Measurements from ENCODE around the gene ERCC1.
"Not testable (repeated sequence)": the region's sequence is repeated elsewhere in the genome, so short reads cannot be mapped to it uniquely, and the experiment has no call there.

Gene ERCC1

DNA sequence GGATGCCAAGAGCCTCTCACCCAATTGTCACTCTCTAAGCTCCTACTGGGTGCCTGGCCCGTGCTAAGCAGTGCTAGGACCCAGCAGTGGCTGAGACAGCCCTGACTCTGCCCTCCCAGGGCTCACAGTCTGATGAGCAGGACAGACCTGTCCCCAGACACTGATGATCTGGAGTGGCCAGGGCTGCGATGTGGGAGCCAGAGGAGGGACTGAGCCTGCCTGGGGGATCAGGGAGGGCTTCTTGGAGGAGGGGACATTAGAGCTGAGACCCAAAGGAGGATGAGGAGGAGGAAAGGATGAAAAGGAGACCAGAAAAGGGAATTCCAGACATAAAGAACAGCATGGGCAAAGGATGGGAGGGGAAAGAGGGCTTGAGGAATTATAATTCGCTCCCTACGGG lies 6.6 kb downstream of the ERCC1 start:
- H3K9me3 ChIP-seq (ENCODE audit: control insufficient read depth, low read length): no peaks in the 10 kb centered on the region
- peaks cover 81% of the 10 kb centered on the region for H3K36me3 ChIP-seq (ENCODE audit: control insufficient read depth, insufficient read depth, low read length)
- WGBS, 2 experiments (ENCODE audit: insufficient coverage in 2 of 2): 92 to 97% methylated on average over 4 of the region's 4 CpGs
- no peak overlapping the region for H3K27ac ChIP-seq (ENCODE audit: low read depth, low read length, severe bottlenecking)
- H3K4me1 ChIP-seq (ENCODE audit: control insufficient read depth, insufficient read depth, low read length, poor library complexity, severe bottlenecking): peaks cover 4% of the 10 kb centered on the region
- H3K4me3 ChIP-seq (ENCODE audit: extremely low read depth, insufficient read depth, low read length, poor library complexity, severe bottlenecking): no peak overlapping the region

DNA sequence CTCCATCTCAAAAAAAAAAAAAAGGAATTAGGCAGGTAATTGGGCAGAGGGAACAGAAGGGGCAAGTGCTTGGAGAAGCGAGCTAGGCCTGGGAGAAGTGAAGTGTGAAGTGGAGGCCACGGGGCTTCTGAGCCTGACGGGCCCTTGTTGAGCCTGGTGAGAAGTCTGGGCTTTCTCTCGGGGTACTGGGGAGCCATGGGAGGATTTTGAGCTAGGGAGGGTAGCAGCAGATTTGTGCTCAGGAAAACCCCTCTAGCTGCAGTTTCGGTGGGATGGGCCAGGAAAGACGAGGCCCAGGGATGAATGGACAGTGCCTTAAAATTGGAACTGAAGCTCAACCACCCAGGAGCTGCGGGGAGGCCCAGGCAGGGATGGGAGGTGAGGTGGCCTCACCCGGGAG lies 9.2 kb downstream of the ERCC1 start:
- WGBS, 2 experiments (ENCODE audit: insufficient coverage in 2 of 2): 95 to 99% methylated on average over 8 of the region's 8 CpGs
- Histone ChIP-seq H3K4me1 (ENCODE audit: control insufficient read depth, insufficient read depth, low read length, poor library complexity, severe bottlenecking) (no peaks in the 10 kb centered on the region), H3K9me3 (ENCODE audit: control insufficient read depth, low read length) (no peaks in the 10 kb centered on the region), H3K36me3 (ENCODE audit: control insufficient read depth, insufficient read depth, low read length) (peaks cover 87% of the 10 kb centered on the region), H3K4me3 (ENCODE audit: extremely low read depth, insufficient read depth, low read length, poor library complexity, severe bottlenecking) (no peak overlapping the region), H3K27ac (ENCODE audit: low read depth, low read length, severe bottlenecking) (no peak overlapping the region)

DNA sequence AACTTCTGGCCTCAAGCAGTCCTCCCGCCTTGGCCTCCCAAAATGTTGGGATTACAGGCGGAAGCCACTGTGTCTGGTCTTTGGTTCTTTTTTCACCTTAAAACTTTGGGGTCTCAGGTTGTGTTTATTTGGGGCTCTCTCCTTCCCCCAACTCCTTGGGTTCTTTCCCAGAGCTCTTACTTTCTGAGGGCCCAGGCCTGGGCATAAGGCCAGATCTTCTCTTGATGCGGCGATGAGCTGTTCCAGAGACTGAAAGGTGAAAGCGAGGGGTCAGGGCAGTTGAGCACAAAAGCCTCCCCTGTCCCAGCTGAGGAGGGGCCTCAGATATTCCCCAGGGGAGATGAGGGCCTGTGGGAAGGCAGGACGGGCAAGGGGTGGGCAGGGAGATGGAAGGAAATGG lies 10.2 kb downstream of the ERCC1 start:
- Histone ChIP-seq H3K4me3 (ENCODE audit: extremely low read depth, insufficient read depth, low read length, poor library complexity, severe bottlenecking) (no peak overlapping the region), H3K36me3 (ENCODE audit: control insufficient read depth, insufficient read depth, low read length) (peaks cover 86% of the 10 kb centered on the region), H3K27ac (ENCODE audit: low read depth, low read length, severe bottlenecking) (no peak overlapping the region), H3K4me1 (ENCODE audit: control insufficient read depth, insufficient read depth, low read length, poor library complexity, severe bottlenecking) (no peaks in the 10 kb centered on the region), H3K9me3 (ENCODE audit: control insufficient read depth, low read length) (no peaks in the 10 kb centered on the region)
- WGBS, 2 experiments (ENCODE audit: insufficient coverage in 2 of 2): 93 to 98% methylated on average over 5 to 6 of the region's 6 CpGs

DNA sequence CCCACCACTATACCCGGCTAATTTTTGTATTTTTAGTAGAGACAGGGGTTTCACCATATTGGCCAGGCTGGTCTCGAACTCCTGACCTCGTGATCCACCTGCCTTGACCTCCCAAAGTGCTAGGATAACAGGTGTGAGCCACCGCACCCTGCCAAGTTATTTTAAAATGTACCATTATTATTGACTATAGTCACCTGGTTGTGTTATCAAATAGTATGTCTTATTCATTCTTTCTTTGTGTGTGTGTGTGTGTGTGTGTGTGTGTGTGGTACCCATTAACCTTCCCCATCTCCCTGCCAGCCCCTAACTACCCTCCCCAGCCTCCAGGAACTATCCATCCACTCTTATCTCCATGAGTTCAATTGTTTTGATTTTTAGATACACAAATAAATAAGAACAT lies 13.4 kb downstream of the ERCC1 start:
- H3K36me3 ChIP-seq (ENCODE audit: control insufficient read depth, insufficient read depth, low read length): peaks cover 61% of the 10 kb centered on the region
- whole genome bisulfite sequencing, 2 experiments (ENCODE audit: insufficient coverage in 2 of 2): 100% methylated on average over 3 to 4 of the region's 4 CpGs
- not testable (repeated sequence) for H3K4me1 ChIP-seq (ENCODE audit: control insufficient read depth, insufficient read depth, low read length, poor library complexity, severe bottlenecking); H3K27ac ChIP-seq (ENCODE audit: low read depth, low read length, severe bottlenecking); H3K4me3 ChIP-seq (ENCODE audit: extremely low read depth, insufficient read depth, low read length, poor library complexity, severe bottlenecking); H3K9me3 ChIP-seq (ENCODE audit: control insufficient read depth, low read length)

DNA sequence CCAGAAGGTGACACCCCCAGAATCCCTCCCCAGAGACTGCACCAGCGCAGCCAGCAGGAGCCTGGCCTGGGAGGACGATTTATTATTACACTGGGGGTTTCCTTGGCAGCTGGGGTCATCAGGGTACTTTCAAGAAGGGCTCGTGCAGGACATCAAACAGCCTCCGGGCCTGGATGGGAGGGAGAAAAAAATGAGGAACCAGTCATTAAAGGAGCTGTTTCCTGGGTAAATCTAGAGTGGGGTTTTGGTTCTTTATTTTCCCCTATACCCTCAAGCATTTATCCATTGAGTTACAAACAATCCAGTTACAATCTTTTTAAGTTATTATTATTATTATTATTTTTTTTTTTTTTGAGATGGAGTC lies 14.2 kb downstream of the ERCC1 start:
- Histone ChIP-seq H3K9me3 (ENCODE audit: control insufficient read depth, low read length) (no peaks in the 10 kb centered on the region), H3K4me1 (ENCODE audit: control insufficient read depth, insufficient read depth, low read length, poor library complexity, severe bottlenecking) (no peaks in the 10 kb centered on the region), H3K27ac (ENCODE audit: low read depth, low read length, severe bottlenecking) (no peak overlapping the region), H3K36me3 (ENCODE audit: control insufficient read depth, insufficient read depth, low read length) (peaks cover 55% of the 10 kb centered on the region), H3K4me3 (ENCODE audit: extremely low read depth, insufficient read depth, low read length, poor library complexity, severe bottlenecking) (no peak overlapping the region)
- 92 to 93% methylated on average over 2 to 3 of the region's 4 CpGs for WGBS, 2 experiments (ENCODE audit: insufficient coverage in 2 of 2)

DNA sequence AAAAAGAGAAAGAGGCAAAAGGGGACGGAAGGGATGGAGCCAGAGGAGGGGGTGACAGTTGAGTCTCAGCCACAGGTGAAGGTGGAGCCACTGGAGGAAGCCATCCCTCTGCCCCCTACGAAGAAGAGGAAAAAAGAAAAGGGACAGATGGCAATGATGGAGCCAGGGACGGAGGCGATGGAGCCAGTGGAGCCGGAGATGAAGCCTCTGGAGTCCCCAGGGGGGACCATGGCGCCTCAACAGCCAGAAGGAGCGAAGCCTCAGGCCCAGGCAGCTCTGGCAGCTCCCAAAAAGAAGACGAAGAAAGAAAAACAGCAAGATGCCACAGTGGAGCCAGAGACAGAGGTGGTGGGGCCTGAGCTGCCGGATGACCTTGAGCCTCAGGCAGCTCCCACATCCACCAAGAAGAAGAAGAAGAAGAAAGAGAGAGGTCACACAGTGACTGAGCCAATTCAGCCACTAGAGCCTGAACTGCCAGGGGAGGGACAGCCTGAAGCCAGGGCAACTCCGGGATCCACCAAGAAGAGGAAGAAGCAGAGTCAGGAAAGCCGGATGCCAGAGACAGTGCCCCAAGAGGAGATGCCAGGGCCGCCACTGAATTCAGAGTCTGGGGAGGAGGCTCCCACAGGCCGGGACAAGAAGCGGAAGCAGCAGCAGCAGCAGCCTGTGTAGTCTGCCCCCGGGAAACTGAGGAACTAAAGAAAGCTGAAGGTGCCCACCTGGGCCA lies 14.7 kb downstream of the ERCC1 start:
- Histone ChIP-seq H3K4me1 (ENCODE audit: control insufficient read depth, insufficient read depth, low read length, poor library complexity, severe bottlenecking) (peaks cover under 1% of the 10 kb centered on the region), H3K36me3 (ENCODE audit: control insufficient read depth, insufficient read depth, low read length) (peaks cover 50% of the 10 kb centered on the region), H3K9me3 (ENCODE audit: control insufficient read depth, low read length) (no peaks in the 10 kb centered on the region), H3K4me3 (ENCODE audit: extremely low read depth, insufficient read depth, low read length, poor library complexity, severe bottlenecking) (no peak overlapping the region), H3K27ac (ENCODE audit: low read depth, low read length, severe bottlenecking) (no peak overlapping the region)
- 92 to 95% methylated on average over 11 to 14 of the region's 15 CpGs for WGBS, 2 experiments (ENCODE audit: insufficient coverage in 2 of 2)

DNA sequence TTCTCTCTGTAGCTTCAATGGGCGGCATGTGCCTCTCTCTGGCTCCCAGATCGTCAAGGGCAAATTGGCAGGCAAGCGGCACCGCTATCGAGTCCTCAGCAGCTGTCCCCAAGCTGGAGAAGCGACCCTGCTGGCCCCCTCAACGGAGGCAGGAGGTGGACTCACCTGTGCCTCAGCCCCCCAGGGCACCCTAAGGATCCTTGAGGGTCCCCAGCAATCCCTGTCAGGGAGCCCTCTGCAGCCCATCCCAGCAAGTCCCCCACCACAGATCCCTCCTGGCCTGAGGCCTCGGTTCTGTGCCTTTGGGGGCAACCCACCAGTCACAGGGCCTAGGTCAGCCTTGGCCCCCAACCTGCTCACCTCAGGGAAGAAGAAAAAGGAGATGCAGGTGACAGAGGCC lies 15.6 kb downstream of the ERCC1 start:
- no peak overlapping the region for H3K4me3 ChIP-seq (ENCODE audit: extremely low read depth, insufficient read depth, low read length, poor library complexity, severe bottlenecking)
- 92 to 95% methylated on average over 6 to 8 of the region's 8 CpGs for WGBS, 2 experiments (ENCODE audit: insufficient coverage in 2 of 2)
- H3K4me1 ChIP-seq (ENCODE audit: control insufficient read depth, insufficient read depth, low read length, poor library complexity, severe bottlenecking): peaks cover 10% of the 10 kb centered on the region
- no peaks in the 10 kb centered on the region for H3K9me3 ChIP-seq (ENCODE audit: control insufficient read depth, low read length)
- peaks cover 42% of the 10 kb centered on the region for H3K36me3 ChIP-seq (ENCODE audit: control insufficient read depth, insufficient read depth, low read length)
- H3K27ac ChIP-seq (ENCODE audit: low read depth, low read length, severe bottlenecking): no peak overlapping the region

DNA sequence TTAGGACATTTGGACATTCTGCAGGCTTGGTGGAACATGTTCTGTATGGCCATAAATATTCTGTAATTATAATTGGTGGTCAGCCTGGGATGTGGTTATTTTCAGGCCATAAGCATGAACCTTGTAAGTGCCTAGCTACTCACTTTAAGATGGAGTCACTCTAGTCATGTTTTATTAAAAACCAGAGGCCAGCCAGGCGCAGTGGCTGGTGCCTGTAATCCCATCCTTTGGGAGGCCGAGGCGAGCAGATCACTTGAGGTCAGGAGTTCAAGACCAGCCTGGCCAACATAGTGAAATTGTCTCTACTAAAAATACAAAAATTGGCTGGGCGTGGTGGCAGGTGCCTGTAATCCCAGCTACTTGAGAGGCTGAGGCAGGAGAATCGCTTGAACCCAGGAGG lies 16.1 kb downstream of the ERCC1 start:
- Histone ChIP-seq H3K36me3 (ENCODE audit: control insufficient read depth, insufficient read depth, low read length) (peaks cover 37% of the 10 kb centered on the region), H3K4me1 (ENCODE audit: control insufficient read depth, insufficient read depth, low read length, poor library complexity, severe bottlenecking) (peaks cover 15% of the 10 kb centered on the region), H3K4me3 (ENCODE audit: extremely low read depth, insufficient read depth, low read length, poor library complexity, severe bottlenecking) (peak overlapping the region; percentile 86)
- H3K27ac ChIP-seq (ENCODE audit: low read depth, low read length, severe bottlenecking); H3K9me3 ChIP-seq (ENCODE audit: control insufficient read depth, low read length): not testable (repeated sequence)
- 74 to 82% methylated on average over 4 to 5 of the region's 5 CpGs for WGBS, 2 experiments (ENCODE audit: insufficient coverage in 2 of 2)

DNA sequence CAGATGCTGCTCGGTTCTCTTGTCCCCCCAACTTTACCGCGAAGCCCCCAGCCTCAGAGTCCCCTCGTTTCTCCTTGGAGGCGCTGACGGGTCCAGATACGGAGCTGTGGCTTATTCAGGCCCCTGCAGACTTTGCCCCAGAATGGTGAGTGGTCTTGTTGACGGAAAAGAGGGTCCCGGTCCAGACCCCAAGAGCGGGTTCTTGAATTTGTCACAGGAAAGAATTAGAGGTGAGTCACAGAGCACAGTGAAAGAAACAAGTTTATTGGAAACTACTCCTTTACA lies 16.7 kb downstream of the ERCC1 start:
- Histone ChIP-seq H3K9me3 (ENCODE audit: control insufficient read depth, low read length) (no peaks in the 10 kb centered on the region), H3K27ac (ENCODE audit: low read depth, low read length, severe bottlenecking) (peak overlapping the region; percentile 99), H3K4me3 (ENCODE audit: extremely low read depth, insufficient read depth, low read length, poor library complexity, severe bottlenecking) (peak overlapping the region; percentile 86), H3K36me3 (ENCODE audit: control insufficient read depth, insufficient read depth, low read length) (peaks cover 31% of the 10 kb centered on the region), H3K4me1 (ENCODE audit: control insufficient read depth, insufficient read depth, low read length, poor library complexity, severe bottlenecking) (peaks cover 18% of the 10 kb centered on the region)
- 0% methylated on average over 6 to 8 of the region's 10 CpGs for WGBS, 2 experiments (ENCODE audit: insufficient coverage in 2 of 2)

DNA sequence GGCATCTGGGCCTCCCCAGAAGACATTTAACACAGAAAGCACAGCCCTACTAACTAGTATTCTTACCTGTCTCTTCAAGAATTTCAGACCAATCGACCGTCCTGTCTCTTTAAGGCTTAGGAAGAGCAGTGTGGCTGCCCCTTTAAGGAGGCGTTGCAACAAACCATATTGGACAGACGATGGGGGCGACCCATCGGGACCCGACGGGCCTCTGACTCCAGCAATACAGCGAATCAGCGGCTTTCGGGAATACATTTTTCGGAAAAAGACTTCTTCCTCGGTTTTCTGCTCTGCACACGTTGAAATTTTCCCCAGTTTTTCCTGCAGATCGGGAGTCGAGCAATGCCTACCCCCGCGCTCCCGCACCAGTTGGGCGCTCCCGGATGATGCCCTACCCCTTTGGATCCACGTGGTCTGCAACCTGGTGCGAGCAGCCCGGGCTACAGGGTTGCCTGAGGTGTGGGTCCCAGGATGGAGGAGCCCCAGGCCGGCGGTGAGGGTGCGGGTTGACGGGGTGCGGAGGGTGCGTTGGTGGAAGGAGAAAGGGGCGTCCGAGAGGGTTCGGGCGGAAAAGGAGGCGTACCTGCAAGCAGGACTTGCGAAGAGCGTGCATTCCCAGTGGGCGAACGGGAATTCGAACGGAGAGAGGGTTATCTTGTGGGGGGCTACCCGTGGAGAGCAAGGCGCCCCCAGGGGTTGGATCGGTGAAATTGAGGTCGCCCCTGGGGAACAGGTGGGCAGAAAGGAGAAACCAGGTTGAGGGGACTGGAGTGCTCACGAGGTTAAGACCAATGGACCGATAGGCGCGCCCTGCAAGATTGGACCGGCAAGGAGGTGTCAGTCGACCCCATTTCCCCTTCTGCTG lies 17.3 kb downstream of the ERCC1 start, which contains the start of gene POLR1G:
TSS of gene POLR1G (plus strand) at position 419 of the 865 bp plus-strand sequence. CDS start at position 472, 53 bp downstream.
- H3K4me3 ChIP-seq (ENCODE audit: extremely low read depth, insufficient read depth, low read length, poor library complexity, severe bottlenecking): peak within 1 kb of the TSS; percentile 86
- H3K4me1 ChIP-seq (ENCODE audit: control insufficient read depth, insufficient read depth, low read length, poor library complexity, severe bottlenecking): peaks cover 20% of the 10 kb centered on the region
- WGBS, 2 experiments (ENCODE audit: insufficient coverage in 2 of 2): 0 to 1% methylated on average over 47 to 49 of the region's 51 CpGs
- H3K27ac ChIP-seq (ENCODE audit: low read depth, low read length, severe bottlenecking): peak within 1 kb of the TSS; percentile 99
- H3K9me3 ChIP-seq (ENCODE audit: control insufficient read depth, low read length): no peaks in the 10 kb centered on the region
- peaks cover 33% of the 10 kb centered on the region for H3K36me3 ChIP-seq (ENCODE audit: control insufficient read depth, insufficient read depth, low read length)
